CD4-positive, alpha-beta T cell (primary cell): Measurements from ENCODE around the gene DNAH7. TPM values are rescaled to one million over a fixed set of nuclear protein-coding genes. Genes with fewer than 3 reads are reported as not detected.

Experiments used
- ATAC-seq: fragments of 200-7000 bp; cut with Tn5 transposase; one replicate; pipeline ENCODE4 v1.10.0; 2022; ENCODE audit warnings: mild to moderate bottlenecking; ENCODE audit not compliant: poor library complexity
- CTCF ChIA-PET: fragments of 350-600 bp; sonication (Branson Sonifier 250); formaldehyde crosslinking; loops from one replicate; lab custom pipeline; 2021; ENCODE audit warnings: antibody characterized with exemption, inconsistent platforms; lab: Charles Lee
- POLR2A ChIA-PET: fragments of 350-600 bp; sonication (Branson Sonifier 250); formaldehyde crosslinking; loops from one replicate; lab custom pipeline; 2021; ENCODE audit warnings: antibody characterized with exemption, inconsistent platforms; lab: Charles Lee
- DNase-seq, 14 experiments: peaks; one replicate each; pipeline ENCODE4 v3.0.0-alpha.2; 2013 to 2020; ENCODE audit warnings: mixed read lengths in 2 of 14
- H3K27ac ChIP-seq, 2 donors: one replicate each; pipeline versions ENCODE4 v1.5.1 to v1.7.0; 2013; ENCODE audit warnings: low read length in 2 of 2, low read depth in 1 of 2, mild to moderate bottlenecking in 1 of 2
- H3K27me3 ChIP-seq, 2 experiments: 1 replicate in 1 of 2; 2 replicates in 1 of 2; pipeline versions ENCODE4 v1.6.1 to v1.7.0; 2013; ENCODE audit warnings: low read length in 2 of 2, control low read depth in 1 of 2, mild to moderate bottlenecking in 1 of 2, moderate library complexity in 1 of 2; ENCODE audit not compliant: insufficient read depth in 2 of 2, control insufficient read depth in 1 of 2
- H3K36me3 ChIP-seq: one replicate; pipeline ENCODE4 v1.6.1; 2013; ENCODE audit warnings: low read length, control low read depth; ENCODE audit not compliant: insufficient read depth
- H3K4me1 ChIP-seq: one replicate; pipeline ENCODE4 v1.6.1; 2013; ENCODE audit warnings: low read length, control low read depth; ENCODE audit not compliant: insufficient read depth
- H3K4me3 ChIP-seq: one replicate; pipeline ENCODE4 v1.5.1; 2013; ENCODE audit warnings: mild to moderate bottlenecking, low read length, moderate library complexity
- H3K9me3 ChIP-seq, 2 experiments: 1 replicate in 1 of 2; 2 replicates in 1 of 2; pipeline versions ENCODE4 v1.6.1 to v1.7.0; 2013; ENCODE audit warnings: low read length in 2 of 2, mild to moderate bottlenecking in 2 of 2, control low read depth in 1 of 2, moderate library complexity in 1 of 2; ENCODE audit not compliant: control insufficient read depth in 1 of 2, insufficient read depth in 1 of 2
- H3K27ac Mint-ChIP-seq: one replicate; pipeline ENCODE4 v1.8.0; 2020; ENCODE audit warnings: mixed read lengths
- H3K27me3 Mint-ChIP-seq: one replicate; pipeline ENCODE4 v1.8.0; 2021; ENCODE audit warnings: mixed read lengths
- H3K36me3 Mint-ChIP-seq: one replicate; pipeline ENCODE4 v1.8.0; 2021; ENCODE audit warnings: low read depth, mixed read lengths
- H3K4me1 Mint-ChIP-seq: one replicate; pipeline ENCODE4 v1.8.0; 2021; ENCODE audit warnings: low read depth, mixed read lengths
- H3K4me3 Mint-ChIP-seq: one replicate; pipeline ENCODE4 v1.8.0; 2020; ENCODE audit warnings: mild to moderate bottlenecking, mixed read lengths
- H3K9me3 Mint-ChIP-seq: one replicate; pipeline ENCODE4 v1.8.0; 2020; ENCODE audit warnings: mixed read lengths
- CTCF ChIP-seq: fragments of 200-600 bp; IDR thresholded peaks from one replicate; pipeline ENCODE4 v1.8.0; 2022; ENCODE audit warnings: antibody characterized with exemption, mild to moderate bottlenecking
- intact Hi-C, 2 experiments: fragments of 100-400 bp; cut with DNase I in 1 of 2; cut with micrococcal nuclease in 1 of 2; formaldehyde crosslinking; loops; one replicate each; pipeline versions ENCODE4 v1.15.1 to v1.9.0; 2023 to 2025; cut with DNase I, micrococcal nuclease
- total RNA-seq, 174 experiments: library from RNA in 2 of 174; stranded (reverse) in 2 of 174; gene quantifications; one replicate each; pipeline ENCODE4 v1.2.3 and lab custom pipeline; 2021 to 2026

DNAH7 gene
- total RNA-seq, 2 experiments from 2014 or later = not detected

- H3K36me3 Mint-ChIP-seq = no peaks in the 10 kb centered on the region
- Histone ChIP-seq H3K36me3 (no peaks in the 10 kb centered on the region), H3K27ac (no peak overlapping the region), H3K4me1 (no peaks in the 10 kb centered on the region), H3K9me3 (no peaks in the 10 kb centered on the region), H3K27me3 (no peaks in the 10 kb centered on the region), H3K4me3 (no peak overlapping the region)
- H3K4me3 Mint-ChIP-seq = no peak overlapping the region
- ChIA-PET CTCF (no interaction called here), POLR2A (no interaction called here)
- no peak for TF ChIP-seq CTCF
- H3K27ac Mint-ChIP-seq = no peak overlapping the region
- H3K27me3 Mint-ChIP-seq = peaks cover 10% of the 10 kb centered on the region
- ATAC-seq (no peak), DNase-seq (no peak)
- no peaks in the 10 kb centered on the region for H3K9me3 Mint-ChIP-seq
- intact Hi-C loops = no loop called here
- no peaks in the 10 kb centered on the region for H3K4me1 Mint-ChIP-seq
Observed at GRCh38 chr2:195815083-195815482, 253.6 kb downstream of the DNAH7 start.

DNA sequence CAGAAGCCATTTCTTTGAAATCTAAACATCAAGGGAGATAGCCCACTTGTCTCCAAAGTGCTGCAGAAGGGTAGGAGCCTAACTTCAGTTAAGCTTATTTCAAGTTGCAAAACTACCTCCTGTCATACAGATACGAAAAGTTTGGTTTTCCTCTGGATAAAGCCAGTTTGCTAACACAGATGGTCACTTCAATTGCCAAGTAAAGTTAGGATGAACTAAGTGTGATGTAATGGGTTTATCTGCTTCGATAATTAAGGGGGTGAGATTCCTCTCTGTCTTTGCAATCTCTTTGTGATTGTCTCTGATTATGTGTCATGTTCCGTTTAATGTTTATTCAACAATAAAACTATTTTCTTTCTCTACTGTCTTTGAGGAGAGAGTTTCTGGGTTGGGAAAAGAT is 255.2 kb downstream of the DNAH7 start:
- H3K27ac Mint-ChIP-seq = no peak overlapping the region
- POLR2A ChIA-PET = no interaction called here
- CTCF ChIA-PET = no interaction called here
- TF ChIP-seq CTCF = no peak
- Histone ChIP-seq H3K4me1 (no peaks in the 10 kb centered on the region), H3K4me3 (no peak overlapping the region), H3K9me3 (no peaks in the 10 kb centered on the region), H3K36me3 (no peaks in the 10 kb centered on the region), H3K27me3 (no peaks in the 10 kb centered on the region), H3K27ac (no peak overlapping the region)
- ATAC-seq (no peak), DNase-seq (no peak)
- no peaks in the 10 kb centered on the region for H3K9me3 Mint-ChIP-seq
- no peaks in the 10 kb centered on the region for H3K36me3 Mint-ChIP-seq
- no peaks in the 10 kb centered on the region for H3K4me1 Mint-ChIP-seq
- H3K4me3 Mint-ChIP-seq = no peak overlapping the region
- peaks cover 10% of the 10 kb centered on the region for H3K27me3 Mint-ChIP-seq
- intact Hi-C loops = no loop called here

DNA sequence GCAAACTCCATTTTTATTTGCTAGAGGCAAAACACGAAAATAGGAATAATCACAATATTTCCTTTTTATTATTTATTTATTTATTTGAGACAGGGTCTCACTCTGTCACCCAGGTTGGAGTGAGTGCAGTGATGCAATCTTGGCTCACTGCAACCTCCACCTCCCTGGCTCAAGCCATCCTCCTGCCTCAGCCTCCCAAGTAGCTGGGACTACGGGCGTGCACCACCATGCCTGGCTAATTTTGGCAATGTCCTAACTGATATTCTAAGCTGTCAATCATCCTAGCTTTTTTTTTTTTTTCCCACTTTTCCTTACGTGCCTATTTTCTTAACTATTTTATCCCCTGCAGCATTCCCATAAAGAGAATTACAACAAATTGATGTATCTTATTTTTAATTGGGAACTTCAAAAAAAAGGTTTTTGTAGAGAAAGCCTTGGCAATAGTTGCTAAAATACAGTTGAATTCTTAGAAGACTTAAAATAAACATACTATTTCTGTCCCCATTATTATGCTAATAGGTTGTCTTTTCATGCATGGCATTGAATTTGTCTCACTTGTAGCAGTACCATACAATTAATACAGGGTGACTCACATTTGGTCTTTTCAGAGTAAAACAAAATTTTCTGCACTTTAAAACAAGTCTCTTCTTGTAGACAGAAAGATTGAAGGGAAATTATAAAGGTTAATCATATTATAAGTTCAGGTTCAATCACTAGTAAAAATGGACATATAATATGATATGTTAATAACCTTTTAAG is 258.1 kb downstream of the DNAH7 start:
- no peak overlapping the region for H3K27ac ChIP-seq
- Mint-ChIP-seq H3K4me1 (no peaks in the 10 kb centered on the region), H3K36me3 (no peaks in the 10 kb centered on the region), H3K4me3 (no peak overlapping the region), H3K9me3 (no peaks in the 10 kb centered on the region), H3K27me3 (peaks cover 10% of the 10 kb centered on the region), H3K27ac (no peak overlapping the region)
- intact Hi-C loops = no loop called here
- DNase-seq (no peak), ATAC-seq (no peak)
- H3K9me3 ChIP-seq = no peaks in the 10 kb centered on the region
- POLR2A ChIA-PET = no interaction called here
- H3K4me1 ChIP-seq = no peaks in the 10 kb centered on the region
- no peak for TF ChIP-seq CTCF
- CTCF ChIA-PET = interaction anchor here (1.2 kb wide), 1 partner anchor 19 kb away, joined by 3 read pairs; no protein-coding TSS in a partner anchor
- H3K4me3 ChIP-seq = no peak overlapping the region
- H3K27me3 ChIP-seq = no peaks in the 10 kb centered on the region
- H3K36me3 ChIP-seq = no peaks in the 10 kb centered on the region
